HFF-Myc (cell line): ENCODE results near the gene GADD45A.

Experiments used
- DNase-seq: peaks from one replicate; pipeline ENCODE4 v3.0.0-alpha.2; 2011; ENCODE audit warnings: low read depth; ENCODE audit errors: extremely low read depth
- H3K4me3 ChIP-seq: replicated peaks from 2 replicates; pipeline ENCODE4 v1.5.1; 2011; ENCODE audit warnings: low read depth, mild to moderate bottlenecking, control low read depth, low read length
- TF ChIP-seq, protein P1 (sequence below): IDR thresholded peaks from 2 replicates; pipeline ENCODE4 v1.5.1; 2012; ENCODE audit warnings: mild to moderate bottlenecking, low read depth, low read length, control low read depth; ENCODE audit errors: missing control alignments

GADD45A gene

DNA sequence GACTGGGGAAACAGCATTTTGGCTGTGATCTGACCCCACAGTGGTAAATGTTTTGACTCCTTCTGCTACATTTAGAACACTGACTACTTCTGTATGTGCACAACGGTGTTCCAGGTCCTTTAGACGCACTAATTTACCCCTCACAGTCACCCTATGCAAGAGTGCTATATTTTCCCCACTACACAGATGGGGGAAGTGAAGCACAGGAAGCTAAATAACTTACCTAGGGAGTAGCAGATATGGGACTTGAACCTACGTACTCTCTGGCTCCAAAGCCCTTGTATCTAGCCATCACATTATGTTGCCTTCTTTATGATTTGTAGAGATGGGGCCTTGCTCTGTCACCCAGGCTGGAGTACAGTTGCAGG lies 49.3 kb downstream of the GADD45A start:
- DNase-seq, result no peak
- TF ChIP-seq, protein P1, sequence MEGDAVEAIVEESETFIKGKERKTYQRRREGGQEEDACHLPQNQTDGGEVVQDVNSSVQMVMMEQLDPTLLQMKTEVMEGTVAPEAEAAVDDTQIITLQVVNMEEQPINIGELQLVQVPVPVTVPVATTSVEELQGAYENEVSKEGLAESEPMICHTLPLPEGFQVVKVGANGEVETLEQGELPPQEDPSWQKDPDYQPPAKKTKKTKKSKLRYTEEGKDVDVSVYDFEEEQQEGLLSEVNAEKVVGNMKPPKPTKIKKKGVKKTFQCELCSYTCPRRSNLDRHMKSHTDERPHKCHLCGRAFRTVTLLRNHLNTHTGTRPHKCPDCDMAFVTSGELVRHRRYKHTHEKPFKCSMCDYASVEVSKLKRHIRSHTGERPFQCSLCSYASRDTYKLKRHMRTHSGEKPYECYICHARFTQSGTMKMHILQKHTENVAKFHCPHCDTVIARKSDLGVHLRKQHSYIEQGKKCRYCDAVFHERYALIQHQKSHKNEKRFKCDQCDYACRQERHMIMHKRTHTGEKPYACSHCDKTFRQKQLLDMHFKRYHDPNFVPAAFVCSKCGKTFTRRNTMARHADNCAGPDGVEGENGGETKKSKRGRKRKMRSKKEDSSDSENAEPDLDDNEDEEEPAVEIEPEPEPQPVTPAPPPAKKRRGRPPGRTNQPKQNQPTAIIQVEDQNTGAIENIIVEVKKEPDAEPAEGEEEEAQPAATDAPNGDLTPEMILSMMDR, result no peak
- H3K4me3 ChIP-seq, result no peak overlapping the region

DNA sequence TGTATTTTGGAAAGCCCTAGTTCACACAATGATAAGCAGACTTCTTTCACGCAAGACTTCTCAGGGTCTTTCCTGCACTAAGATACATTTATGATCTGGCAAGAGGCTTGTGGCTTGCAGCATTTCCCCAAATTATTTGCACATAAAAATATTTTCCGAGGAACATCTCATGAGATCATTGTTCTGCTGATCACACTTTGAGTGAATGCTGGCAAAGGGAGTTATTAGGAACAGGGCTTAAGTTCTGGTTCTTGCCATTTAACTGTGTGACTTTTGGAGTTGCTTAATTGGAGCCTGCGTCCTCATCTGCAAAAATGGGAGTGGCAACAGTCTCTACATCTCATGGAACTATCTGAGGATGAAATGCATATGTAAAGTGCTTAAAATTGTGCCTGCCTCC lies 50.2 kb downstream of the GADD45A start:
- TF ChIP-seq, protein P1, result no peak
- DNase-seq, result no peak
- no peak overlapping the region for H3K4me3 ChIP-seq

DNA sequence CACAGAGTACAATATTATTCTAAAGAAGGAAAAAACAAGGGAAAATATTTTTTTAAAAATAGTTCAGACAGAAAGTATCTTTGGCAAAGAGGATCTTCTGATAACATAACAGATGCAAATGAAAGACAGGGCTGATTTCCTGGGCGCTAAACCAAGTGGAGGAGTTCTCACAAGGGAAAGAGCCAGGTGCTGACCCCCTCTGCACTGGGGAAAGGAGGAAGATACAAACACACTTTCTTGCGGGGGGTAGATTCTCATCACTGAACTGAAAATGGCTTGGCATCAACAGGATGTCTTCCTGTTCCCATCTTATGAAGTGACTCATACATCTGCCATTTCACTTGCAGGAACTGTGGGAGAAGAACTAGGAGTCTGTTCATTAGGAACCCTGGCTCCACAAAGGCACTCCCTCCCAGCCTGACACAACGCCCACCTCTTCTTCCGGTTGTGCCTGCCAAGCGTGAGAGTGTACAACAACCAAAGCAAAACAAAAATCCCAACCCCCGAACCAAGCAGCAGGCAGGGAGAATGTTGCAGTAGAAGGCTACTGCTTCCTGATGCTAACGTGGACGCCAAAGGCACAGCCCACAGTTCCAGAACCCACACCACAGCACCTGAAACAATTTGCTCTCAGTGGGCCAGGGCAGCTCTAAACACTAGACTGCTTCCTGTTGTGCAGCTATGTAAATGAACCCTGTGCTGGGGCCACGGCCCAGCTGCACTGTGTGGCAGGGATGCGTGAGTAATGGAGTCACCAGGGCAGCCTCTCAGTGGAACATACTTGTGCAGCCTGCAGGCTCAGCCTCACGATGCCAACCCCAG lies 51.0 kb downstream of the GADD45A start:
- H3K4me3 ChIP-seq, result peak overlapping the region; percentile 20
- DNase-seq, result peak; percentile 87
- TF ChIP-seq, protein P1, result no peak

DNA sequence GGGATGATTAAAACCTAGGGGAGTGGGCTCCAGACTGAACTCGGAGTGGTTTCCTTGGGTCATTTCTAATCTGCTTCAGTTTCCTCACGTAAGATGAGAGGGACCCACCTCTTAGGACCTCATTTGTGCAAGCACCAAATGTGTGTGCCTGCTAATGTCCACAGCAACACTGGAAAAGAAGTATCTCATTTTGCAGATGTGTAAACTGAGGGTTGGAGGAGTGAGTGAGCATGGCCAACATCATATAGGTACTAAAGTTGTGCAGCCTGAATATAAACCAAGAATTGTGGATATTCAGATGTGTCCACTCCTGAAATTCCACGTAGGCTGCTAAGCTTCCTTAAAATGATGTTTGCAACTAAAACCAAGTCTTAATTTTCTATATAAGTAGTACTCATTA lies 51.7 kb downstream of the GADD45A start:
- H3K4me3 ChIP-seq, result peak overlapping the region; percentile 20; the same call in 1 of the 2 replicates
- TF ChIP-seq, protein P1, result no peak
- no peak for DNase-seq

DNA sequence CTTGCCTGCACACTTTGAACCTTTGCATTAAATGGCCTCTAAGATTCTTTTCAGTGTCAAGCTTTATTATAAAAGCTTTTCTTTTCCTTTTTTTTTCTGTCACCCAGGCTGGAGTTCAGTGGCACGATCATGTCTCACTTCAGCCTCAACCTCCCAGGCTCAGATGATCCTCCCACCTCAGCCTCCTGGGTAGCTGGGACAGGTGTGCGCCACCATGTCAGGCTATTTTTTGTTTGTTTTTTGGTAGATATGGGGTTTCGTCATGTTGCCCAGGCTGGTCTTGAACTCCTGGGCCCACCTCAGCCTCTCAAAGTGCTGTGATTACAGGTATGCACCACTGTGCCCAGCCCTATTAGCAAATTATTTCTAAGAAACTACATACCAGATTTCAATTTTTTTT lies 52.9 kb downstream of the GADD45A start:
- DNase-seq, result no peak
- H3K4me3 ChIP-seq, result no peak overlapping the region
- TF ChIP-seq, protein P1, result no peak
